Measurements from ENCODE around the gene HCAR2. TPM values are rescaled to one million over a fixed set of nuclear protein-coding genes. Genes with fewer than 3 reads are reported as not detected.

Gene HCAR2
- total RNA-seq, 1 experiment from 2014 or later: not detected

GRCh38 chr12:122730215-122731014, 27.3 kb upstream of the HCAR2 start, which contains the start of gene HCAR1:
HCAR1 (minus strand) TSS chr12:122730844; CDS start chr12:122730339, 505 bp downstream.
- no peaks in the 10 kb centered on the region for H3K23me2 ChIP-seq (ENCODE audit: insufficient read length, low read depth, low read length, poor library complexity, severe bottlenecking)
- no peak within 1 kb of the TSS for H3K9ac ChIP-seq (ENCODE audit: extremely low read depth, insufficient read length, low read length)
- H3K4me1 ChIP-seq (ENCODE audit: insufficient read depth, low read length): no peaks in the 10 kb centered on the region
- peaks cover 21 to 25% of the 10 kb centered on the region in 2 experiments for H3K4me1 Mint-ChIP-seq
- no peak within 1 kb of the TSS for H4K91ac ChIP-seq (ENCODE audit: insufficient read length, low read depth, low read length)
- H4K20me1 ChIP-seq (ENCODE audit: control insufficient read depth, insufficient read depth, insufficient read length): no peaks in the 10 kb centered on the region
- H4K8ac ChIP-seq (replicated peaks; ENCODE audit: insufficient read length, low read depth, low read length): no peak within 1 kb of the TSS
- H2BK120ac ChIP-seq (ENCODE audit: low read depth, low read length, poor library complexity, severe bottlenecking): no peak within 1 kb of the TSS
- no peak within 1 kb of the TSS for H3K14ac ChIP-seq (ENCODE audit: insufficient read depth, low read length)
- no peaks in the 10 kb centered on the region for H3K27me3 ChIP-seq (ENCODE audit: insufficient read depth, low read length)
- H3K79me1 ChIP-seq (ENCODE audit: insufficient read depth, low read depth, low read length, poor library complexity, severe bottlenecking): no peaks in the 10 kb centered on the region
- no peak for DNase-seq
- WGBS (ENCODE audit: extremely low coverage, insufficient read length, low lambda C conversion rate): no CpG with 5 or more reads among the region's 32 CpGs
- H3K9me3 ChIP-seq (ENCODE audit: control insufficient read depth, low read depth, low read length): no peaks in the 10 kb centered on the region
- no peaks in the 10 kb centered on the region for H3K79me2 ChIP-seq (ENCODE audit: insufficient read depth, low read length)
- no peak within 1 kb of the TSS for H2BK20ac ChIP-seq (ENCODE audit: low read depth, low read length, poor library complexity, severe bottlenecking)
- H4K5ac ChIP-seq (ENCODE audit: insufficient read length, low read depth, low read length): no peak within 1 kb of the TSS
- no peaks in the 10 kb centered on the region for H3K36me3 Mint-ChIP-seq (ENCODE audit: insufficient read depth in 1 of 3, low read depth in 3 of 3)
- no peak within 1 kb of the TSS for H2BK15ac ChIP-seq (ENCODE audit: low read depth, low read length)
- H3K9me3 Mint-ChIP-seq: no peaks in the 10 kb centered on the region
- no peak within 1 kb of the TSS for H3K27ac Mint-ChIP-seq
- H3T11ph ChIP-seq (ENCODE audit: low read length): no peak within 1 kb of the TSS
- H3K4me2 ChIP-seq (ENCODE audit: insufficient read depth, insufficient read length, low read length): no peak within 1 kb of the TSS
- no peak within 1 kb of the TSS for H3K56ac ChIP-seq (ENCODE audit: insufficient read length, low read depth, low read length)
- H3K27me3 Mint-ChIP-seq (ENCODE audit: low read depth): peaks cover 3% of the 10 kb centered on the region
- H2BK12ac ChIP-seq (ENCODE audit: insufficient read length, low read depth, low read length): no peak within 1 kb of the TSS
- H2AFZ ChIP-seq (ENCODE audit: low read length): no peak within 1 kb of the TSS
- H3K27ac ChIP-seq (ENCODE audit: insufficient read length, low read depth, low read length): no peak within 1 kb of the TSS
- TF ChIP-seq, protein P1, sequence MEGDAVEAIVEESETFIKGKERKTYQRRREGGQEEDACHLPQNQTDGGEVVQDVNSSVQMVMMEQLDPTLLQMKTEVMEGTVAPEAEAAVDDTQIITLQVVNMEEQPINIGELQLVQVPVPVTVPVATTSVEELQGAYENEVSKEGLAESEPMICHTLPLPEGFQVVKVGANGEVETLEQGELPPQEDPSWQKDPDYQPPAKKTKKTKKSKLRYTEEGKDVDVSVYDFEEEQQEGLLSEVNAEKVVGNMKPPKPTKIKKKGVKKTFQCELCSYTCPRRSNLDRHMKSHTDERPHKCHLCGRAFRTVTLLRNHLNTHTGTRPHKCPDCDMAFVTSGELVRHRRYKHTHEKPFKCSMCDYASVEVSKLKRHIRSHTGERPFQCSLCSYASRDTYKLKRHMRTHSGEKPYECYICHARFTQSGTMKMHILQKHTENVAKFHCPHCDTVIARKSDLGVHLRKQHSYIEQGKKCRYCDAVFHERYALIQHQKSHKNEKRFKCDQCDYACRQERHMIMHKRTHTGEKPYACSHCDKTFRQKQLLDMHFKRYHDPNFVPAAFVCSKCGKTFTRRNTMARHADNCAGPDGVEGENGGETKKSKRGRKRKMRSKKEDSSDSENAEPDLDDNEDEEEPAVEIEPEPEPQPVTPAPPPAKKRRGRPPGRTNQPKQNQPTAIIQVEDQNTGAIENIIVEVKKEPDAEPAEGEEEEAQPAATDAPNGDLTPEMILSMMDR (conservative IDR thresholded peaks at IDR 0.05): no peak
- H3K23ac ChIP-seq (ENCODE audit: insufficient read length, low read depth, low read length): no peak within 1 kb of the TSS
- no peak within 1 kb of the TSS for H3K18ac ChIP-seq (ENCODE audit: insufficient read length, low read depth, low read length)
- H2AK5ac ChIP-seq (ENCODE audit: insufficient read length, low read length): no peak within 1 kb of the TSS
- no peak within 1 kb of the TSS for H3K4me3 Mint-ChIP-seq
- no peak within 1 kb of the TSS for H2BK5ac ChIP-seq (ENCODE audit: insufficient read length, low read length)
- no peak within 1 kb of the TSS for H3K4ac ChIP-seq (ENCODE audit: low read depth, low read length)
